NCI-H748 treated with DMSO at 0.1 percent for 48 hours (cell line): ENCODE results near the gene RASL11A.
"Not testable (repeated sequence)": the region's sequence is repeated elsewhere in the genome, so short reads cannot be mapped to it uniquely, and the experiment has no call there.

Source experiments
- DNase-seq: peaks from one replicate; lab custom pipeline; 2025; lab: John Stamatoyannopoulos, UW

RASL11A gene

DNA sequence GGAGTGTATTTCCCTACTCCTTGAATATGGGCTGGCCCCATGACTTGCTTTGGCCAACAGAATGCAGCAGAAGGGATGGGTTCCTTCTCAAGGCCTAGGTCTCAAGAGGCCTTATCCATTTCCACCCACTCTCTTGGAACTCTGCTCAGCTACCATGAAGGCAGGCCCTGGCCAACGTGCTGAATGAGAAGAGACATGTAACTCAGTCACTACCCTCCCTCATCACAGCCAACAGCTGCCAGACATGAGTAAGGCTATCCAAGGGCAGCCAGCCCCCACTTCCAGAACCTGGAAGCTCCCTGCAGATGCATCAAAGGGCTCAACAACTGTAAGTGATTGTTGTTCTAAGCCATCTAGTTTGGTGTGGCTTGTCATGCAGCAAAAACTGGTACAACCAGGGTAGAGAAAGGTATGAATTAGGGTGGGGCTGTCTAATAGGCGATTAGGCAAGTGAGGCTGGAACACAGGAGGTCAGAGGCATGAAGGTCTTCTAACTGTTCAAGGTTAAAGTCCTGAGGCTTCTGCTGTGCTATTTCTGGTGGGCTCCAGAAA lies 1.4 kb upstream of the RASL11A start:
- no peak for DNase-seq

DNA sequence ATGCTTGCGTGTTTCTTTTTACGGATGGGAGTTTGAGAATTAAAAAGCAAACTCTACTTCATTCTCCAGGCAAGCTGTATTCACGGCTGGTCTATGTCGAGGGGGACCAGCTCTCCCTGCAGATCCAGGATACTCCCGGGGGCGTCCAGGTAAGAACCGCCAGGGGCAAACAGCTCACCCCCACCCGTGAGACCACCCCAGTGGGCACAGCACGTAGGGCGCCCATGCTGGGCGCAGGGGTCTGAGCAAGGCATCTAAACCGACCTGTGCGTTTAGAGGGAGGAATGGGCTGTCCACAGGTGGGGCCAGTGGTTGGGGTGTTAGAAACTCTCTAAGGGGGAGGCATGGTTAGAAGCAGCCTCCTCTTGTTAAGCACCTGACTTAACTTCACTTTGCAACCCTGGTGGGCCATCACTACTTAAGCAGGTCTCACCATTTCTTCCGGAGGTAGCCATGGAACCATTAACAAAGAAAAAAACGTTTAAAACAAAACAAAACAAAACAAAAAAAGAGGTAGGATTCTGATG lies 1.0 kb downstream of the RASL11A start:
- DNase-seq = no peak

DNA sequence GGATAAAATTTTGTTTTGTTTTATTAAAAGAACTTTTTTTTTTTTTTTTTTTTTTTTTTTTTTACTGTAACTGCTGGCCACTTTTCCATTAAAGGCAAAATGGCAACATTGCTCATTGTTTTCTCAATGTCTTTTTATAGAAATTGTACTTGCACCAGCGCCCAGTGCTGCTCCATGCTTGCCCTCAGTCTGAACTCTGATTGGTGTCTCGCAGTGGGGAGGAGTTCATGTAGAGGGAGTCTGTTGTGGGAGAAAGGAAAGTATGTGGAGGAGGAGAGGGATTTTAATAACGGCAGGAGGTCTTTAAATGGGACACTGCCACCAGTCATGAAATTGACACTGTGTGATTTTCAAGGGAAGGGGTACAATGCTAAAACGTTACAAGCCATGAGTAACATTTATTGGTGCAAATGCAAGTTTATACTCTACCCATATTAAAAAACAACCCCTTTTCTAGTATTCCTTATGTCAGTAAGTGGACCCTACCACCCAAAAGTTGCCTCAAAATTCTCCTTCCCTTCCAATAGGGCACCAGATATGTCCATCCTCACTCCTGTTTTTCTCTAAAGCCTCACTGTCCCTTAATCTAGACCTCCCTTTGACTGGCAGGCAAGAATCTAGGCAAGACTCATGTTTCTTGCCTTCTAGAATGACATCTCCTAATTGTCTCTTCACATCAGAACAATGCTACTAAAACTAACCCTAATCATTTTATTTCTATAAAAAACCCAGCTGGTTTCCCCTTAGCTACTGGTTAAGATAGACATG lies 3.2 kb downstream of the RASL11A start:
- no peak for DNase-seq

DNA sequence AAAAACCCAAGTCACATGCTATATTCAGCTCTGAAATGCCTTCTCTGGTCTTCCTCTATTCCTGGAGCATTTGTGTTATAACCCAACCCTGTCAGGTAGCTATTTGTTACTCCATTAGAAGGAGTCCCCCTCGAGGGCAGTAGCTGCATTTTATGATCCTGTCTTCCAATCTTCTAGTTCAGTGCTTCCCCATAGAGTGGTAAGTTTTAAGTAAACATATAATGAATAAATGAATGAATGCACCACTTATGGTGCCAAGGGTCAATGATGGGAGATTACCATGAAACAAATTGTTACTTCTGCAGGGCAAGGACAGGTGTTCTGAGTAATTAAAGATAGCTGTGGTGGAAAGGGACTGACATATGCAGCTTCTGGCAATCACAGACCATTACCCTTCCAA lies 4.0 kb downstream of the RASL11A start:
- DNase-seq = peak; percentile 97

DNA sequence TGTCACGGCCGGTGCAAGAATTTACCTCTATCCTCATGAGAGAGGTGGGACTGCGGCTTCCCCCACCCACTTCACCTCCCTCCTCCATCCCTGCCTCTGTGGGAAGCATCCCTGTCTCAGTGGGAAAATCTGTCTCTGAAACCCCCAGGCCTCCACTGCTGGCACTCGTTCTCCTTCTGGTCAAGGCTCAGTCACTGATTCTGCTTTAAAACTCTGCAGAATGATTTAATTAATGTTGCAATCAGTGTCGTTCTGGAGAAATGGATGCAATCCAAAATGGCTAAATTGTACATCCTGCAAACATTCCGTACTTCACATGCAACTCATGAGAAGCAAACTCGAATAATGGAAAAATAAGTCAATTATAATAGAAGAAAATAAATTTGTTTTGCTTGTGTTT lies 5.6 kb downstream of the RASL11A start:
- no peak for DNase-seq

DNA sequence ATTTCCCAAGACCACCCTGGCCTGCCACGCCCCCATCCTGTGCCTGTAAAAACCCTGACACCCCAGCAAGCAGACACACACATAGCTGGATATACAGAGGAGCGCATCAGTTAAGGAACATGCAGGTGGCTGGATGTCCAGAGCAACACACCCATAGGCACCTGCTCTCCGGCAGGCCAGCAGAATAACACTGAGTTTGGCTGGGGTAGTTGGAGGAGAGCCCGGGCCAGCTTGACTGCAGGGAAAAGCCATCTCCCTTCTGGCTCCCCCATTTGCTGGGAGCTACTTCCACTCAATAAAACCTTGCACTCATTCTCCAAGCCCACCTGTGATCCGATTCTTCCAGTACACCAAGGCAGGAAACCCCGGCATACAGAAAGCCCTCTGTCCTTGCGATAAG lies 8.9 kb downstream of the RASL11A start:
- no peak for DNase-seq

DNA sequence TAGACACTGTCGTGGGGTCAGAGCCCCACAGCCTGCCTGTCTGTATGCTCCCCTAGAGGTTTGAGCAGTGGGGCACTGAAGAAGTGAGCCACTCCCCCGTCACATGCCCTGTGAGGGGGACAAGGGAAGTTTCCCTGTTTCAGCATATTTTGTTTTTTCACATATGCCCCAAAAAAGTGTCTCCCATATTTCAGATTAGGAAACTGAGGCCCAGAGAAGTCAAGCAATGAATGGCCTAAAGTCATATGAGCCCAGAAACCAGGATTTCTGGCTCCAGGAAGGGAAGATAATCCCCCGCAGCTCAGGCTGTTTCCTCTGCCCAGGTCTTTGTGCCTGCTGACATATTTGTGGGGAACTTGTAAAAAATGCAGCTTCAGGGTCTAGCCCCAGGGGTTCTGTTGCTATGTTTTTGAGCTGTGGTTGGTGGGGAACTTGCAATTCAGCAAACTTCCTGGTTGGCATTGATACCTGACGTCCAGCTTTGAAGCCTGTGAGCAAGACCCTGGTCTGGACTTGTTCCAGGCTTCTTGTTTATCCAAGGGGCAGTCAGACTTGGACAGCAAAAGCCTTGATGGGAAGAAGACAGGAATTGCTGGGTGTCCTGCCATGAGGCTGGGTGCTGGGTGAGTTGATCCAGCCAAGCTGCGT lies 9.5 kb downstream of the RASL11A start:
- DNase-seq = no peak

DNA sequence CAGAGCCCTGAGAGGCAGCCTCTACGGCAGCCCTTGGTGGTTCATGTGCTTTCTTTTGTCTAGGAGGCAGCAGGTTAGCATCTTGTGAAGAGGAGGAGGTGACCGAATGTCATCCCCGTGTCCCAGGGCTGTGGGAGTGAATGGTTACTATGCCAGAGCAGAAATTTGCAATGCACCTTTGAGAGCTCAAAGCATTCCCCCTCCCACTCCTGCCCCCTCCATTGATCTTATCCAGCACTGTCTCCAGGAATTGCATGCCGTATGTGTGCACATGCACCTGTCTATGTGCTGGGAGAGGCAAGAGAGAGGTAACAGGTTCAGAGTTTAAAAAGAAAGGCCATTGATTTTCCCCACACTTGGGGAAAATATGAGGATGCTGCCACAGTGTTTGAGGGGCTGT lies 10.2 kb downstream of the RASL11A start:
- DNase-seq = no peak

DNA sequence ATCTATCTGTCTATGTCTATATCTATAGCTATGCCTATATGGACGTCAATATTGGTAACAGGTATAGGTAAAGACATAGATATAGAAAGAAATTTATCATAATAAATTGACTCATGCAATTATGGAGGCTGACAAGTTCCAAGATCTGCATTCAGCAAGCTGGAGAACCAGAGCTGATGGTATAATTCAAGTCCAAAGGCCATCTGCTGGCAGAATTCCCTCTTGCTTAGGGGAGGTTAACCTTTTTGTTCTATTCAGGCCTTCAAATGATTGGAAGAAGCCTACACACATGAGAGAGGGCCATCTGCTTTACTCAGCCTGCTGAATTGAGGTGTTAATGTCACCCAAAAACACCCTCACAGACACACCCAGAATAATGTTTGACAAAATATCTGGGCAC lies 10.8 kb downstream of the RASL11A start:
- DNase-seq = no peak

DNA sequence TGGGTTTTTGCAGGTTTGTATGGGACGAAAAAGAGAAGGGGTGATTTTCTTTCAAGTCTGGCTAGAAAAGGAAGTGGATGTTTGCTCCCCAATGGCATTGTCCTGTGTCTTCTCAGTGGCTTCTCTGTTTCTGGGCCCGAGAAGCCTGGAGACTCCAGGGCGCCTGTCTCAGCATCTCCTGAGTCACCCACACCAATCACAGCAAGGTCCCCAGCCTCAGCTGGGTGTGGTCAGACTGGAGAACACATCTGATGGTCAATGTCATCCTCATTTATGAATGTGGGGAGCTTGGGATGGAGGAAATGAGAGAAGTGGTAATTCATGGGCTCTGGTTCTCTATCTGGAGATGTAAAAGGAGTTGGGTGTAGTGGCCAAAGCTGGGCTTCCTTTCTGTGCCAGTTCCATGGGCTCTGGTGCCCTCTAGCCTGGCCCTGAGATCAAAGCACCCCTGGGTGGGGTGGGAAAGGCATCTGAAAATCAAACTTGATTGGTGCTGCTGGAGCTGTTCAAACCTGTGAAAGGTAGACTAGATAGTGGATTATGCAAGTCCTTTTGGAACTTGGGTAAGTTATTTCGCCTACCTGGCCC lies 13.4 kb downstream of the RASL11A start:
- peak; percentile 46 for DNase-seq

DNA sequence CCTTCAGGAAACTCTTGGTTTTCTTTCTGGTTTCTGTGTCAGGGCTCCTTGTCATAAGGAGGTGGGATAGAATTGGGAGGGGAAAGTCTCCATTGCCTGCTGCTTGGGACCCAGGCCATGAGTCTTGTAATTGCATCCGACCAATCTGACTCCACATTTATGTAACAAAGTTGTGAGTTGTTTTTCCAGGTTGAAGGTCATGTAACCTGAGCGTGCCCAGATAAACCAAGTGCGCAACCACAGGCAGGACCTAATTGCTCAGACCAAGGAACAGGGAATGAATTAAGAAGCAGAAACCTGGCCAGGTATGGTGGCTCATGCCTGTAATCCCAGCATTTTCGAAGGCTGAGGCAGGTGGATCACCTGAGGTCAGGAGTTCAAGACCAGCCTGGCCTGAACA lies 17.8 kb downstream of the RASL11A start:
- no peak for DNase-seq

DNA sequence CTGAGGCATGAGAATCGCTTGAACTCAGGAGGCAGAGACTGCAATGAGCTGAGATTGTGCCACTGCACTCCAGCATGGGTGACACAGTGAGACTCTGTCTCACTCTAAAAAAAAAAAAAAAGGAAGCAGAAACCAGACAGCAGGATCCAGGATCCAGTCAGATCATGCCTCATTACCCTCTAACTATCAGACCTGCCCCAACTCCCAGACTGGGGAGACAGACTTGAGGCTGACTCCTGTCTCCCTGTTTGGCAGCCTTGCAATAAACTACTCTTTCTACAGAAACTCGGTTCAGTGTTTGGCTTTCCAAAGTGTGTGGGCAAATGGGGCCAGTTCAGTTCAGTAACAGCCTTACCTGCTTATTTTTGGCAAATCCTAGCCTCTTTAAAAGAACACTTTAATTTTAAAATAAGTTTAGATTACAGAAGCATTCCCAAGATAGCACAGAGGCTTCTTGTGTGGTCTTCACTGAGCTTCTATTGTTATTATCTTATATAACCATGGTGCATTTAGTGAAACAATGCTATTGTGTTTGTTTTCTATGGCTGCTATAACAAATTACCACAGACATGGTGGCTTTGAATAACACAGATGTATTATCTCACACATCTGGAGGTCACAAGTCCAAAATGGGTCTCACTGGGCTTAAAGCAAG lies 18.5 kb downstream of the RASL11A start:
- no peak for DNase-seq

DNA sequence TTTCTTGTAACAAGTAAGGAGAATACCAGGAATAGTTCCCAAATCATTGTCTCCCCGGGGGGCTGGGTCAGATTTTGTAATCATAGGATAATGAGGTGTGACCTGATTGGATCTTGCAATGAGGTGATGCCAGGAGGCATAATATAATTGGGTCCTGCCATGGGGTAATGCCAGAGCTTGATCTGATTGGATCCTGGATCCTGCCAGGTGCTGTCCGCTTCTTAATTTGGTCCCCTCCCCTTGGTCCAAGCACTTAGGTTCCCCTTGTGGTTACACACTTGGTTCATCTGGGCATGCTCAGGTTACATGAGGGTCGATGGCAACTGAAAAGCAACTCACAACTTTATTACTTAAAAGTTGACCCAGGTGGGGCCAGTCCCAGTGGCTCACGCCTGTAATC lies 20.1 kb downstream of the RASL11A start:
- DNase-seq = no peak

DNA sequence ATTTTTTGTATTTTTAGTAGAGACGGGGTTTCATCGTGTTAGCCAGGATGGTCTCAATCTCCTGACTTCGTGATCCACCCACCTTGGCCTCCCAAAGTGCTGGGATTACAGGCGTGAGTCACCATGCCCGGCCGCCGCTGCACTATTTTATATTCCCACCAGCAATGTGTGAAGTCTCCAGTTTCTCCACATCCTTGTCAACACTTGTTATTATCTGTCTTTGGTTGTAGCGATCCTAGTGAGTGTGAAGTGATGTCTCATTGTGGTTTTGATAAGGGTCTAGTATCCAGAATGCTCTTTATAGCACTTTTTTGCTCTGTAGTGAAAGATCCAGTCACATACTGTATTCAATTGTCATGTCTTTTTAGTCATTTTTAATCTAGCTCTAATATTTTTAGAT lies 21.3 kb downstream of the RASL11A start:
- not testable (repeated sequence) for DNase-seq

DNA sequence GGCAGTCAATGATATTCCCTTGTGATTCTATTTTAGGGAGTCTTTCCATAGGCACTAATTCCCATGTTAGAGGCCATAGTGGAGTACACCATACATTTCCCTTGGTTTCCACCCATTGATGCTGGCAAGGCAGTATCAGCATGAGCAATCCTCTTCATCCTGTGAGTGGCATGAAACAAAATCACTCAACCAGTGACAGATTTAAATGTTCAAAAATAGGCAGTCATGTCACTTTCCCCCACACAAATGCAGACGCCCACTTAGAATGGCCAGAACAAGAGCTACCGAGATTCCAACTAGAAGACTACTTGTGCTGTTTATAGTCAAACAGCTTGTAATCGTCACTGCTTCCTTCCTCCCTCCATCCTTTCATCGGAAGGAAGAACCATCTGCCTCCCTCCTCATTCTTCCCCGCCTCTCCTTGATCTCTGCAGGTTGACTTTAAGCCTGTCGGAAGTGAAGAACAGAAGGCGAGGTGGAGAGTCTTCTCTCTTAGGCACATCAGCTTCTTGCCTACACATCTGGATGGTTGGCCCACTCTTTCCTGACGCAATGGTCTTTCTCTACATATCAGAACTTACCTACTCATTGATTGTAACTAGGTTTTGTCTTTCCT lies 22.6 kb downstream of the RASL11A start:
- DNase-seq = no peak

DNA sequence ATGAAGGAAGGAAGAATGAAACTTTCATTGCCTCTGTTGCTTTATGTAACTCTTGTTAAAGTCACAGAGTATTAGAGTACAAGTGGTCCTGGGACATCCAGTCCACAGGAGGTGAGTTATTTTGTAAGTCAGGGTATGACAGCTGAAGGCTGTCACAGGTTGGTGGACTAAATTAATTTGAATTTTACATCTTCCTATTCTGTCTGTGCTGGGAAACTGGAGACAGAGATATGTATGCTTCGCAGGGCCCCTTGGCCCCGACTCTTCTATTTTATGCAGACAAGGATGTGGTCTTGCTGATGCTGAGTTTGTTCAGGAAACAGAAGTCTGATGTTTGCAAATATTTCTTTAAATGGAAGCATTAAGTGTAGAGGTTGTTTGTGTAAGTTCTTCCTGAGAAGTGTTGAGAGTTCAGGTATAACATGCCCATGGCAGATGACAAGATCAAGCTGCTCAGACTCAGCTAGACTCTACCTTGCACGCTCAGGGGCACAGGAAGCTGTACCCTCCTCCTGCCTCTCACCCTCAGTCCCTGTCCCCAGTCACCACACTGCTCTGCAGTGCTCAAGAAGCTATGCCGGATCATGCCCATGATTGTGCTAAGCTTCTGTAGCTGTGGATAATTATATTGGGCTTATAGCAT lies 23.4 kb downstream of the RASL11A start:
- no peak for DNase-seq

DNA sequence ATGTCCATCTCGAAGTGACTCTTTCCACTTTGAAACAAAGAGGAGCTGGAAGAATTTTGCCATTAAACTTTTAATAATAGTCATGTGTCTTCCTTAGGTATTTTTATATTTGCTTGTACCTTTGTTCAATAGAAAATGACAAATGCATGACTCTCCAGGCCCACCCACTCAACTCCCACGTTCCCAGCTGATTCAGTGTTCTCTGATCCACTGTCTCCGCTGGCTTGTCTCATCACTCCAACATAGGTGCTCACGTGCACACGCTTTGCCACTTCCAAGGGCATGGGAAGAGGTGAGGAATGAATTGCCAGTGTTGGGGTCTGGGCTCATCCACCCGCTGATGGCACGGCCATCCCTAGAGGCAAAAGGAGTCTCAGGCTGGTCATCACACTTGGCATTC lies 24.5 kb downstream of the RASL11A start:
- no peak for DNase-seq

DNA sequence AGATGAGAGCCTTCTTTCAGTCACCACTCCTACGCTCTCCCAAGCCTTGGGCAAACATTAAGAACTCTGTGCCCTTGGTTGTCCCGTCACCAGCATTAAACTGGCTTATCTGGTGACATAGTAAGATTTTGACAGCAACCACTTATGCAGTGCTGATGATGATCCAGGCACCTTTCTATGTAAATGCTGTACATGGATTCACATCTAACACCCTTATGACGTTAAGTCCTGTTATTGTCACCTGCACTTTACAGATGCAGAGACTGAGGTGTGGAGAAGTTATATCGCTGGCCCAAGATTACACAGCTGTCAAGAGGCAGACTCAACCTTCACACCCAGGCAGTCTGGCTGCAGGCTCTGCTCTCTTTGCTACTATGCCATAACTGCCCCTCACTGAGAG lies 25.0 kb downstream of the RASL11A start:
- no peak for DNase-seq

DNA sequence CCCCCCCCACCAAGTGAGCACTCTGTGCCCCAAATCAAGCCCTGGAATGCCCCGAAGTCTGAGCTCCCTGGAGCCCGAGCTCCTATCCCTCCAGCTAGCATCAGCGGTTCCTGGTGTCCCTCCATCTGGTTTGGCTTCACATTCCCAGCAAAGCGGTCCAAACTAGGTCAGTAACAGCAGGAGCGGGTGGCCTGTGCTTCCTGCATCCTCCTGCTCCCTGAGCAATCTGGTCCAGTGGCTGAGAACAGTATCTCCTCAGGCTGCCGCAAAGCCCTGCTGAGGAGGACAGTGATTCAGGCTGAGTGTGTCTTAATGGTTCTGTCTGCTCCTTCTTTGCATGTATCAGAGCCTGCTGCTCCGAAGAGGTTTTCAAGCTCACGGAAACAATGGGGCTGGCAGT lies 25.9 kb downstream of the RASL11A start:
- no peak for DNase-seq

DNA sequence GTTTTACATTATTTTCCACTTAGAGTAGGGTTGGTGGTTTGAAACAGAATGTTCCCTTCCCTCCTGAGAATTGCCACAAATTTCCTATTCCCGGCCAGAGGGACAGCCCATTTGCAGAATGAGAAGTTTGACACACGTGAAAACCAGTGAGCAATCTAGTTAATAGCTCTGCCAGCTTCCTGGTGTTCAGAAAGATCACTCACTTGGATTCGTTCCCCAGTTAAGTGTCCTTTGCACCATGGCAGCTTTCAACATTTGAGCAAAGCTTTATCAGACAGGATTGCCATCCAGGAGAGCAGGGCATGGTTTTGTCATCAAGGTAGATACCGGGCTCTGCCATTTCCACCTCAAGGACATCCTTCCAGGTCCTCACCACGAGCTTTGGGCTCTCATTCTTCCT lies 28.2 kb downstream of the RASL11A start:
- no peak for DNase-seq

DNA sequence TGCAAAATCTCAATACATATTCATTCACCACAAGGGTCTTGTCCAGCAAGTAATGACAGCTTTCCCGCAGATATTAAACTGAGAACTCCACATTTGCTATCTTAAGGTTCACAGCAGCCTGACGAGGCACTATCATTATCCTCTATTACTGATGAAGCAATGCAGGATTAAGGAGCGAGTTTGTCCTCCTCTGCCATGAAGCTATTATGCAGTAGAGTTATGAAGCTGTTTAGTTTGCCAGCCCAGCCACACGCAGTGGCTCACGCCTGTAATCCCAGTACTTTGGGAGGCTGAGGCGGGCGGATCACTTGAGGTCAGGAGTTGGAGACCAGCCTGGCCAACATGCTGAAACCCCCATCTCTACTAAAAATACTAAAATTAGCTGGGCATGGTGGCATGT lies 29.8 kb downstream of the RASL11A start:
- DNase-seq = not testable (repeated sequence)
